GM12878 (cell line): ENCODE data around the gene SLC38A3.

Experiments
- CTCF ChIP-seq, 3 experiments: IDR thresholded peaks in 2 of 3; conservative IDR thresholded peaks in 1 of 3; 2 replicates each; pipeline ENCODE4 v1.5.1; 2011; ENCODE audit warnings: low read depth in 3 of 3, low read length in 3 of 3, mild to moderate bottlenecking in 3 of 3, control low read depth in 2 of 3, moderate library complexity in 2 of 3, inconsistent platforms in 1 of 3, mixed read lengths in 1 of 3; ENCODE audit not compliant: control insufficient read depth in 2 of 3, insufficient read depth in 1 of 3; ENCODE audit errors: extremely low read depth in 1 of 3
- EGR1 ChIP-seq, 2 experiments: IDR thresholded peaks; 1 replicate in 1 of 2; 2 replicates in 1 of 2; pipeline ENCODE4 v1.6.1; 2011 to 2012; ENCODE audit warnings: low read depth in 2 of 2, low read length in 2 of 2, borderline replicate concordance in 1 of 2, mild to moderate bottlenecking in 1 of 2, moderate library complexity in 1 of 2
- ESRRA ChIP-seq: IDR thresholded peaks from 2 replicates; pipeline ENCODE4 v1.6.1; 2012; ENCODE audit warnings: mild to moderate bottlenecking, low read length, improper control_type of control experiment
- FOS ChIP-seq: IDR thresholded peaks from 3 replicates; pipeline ENCODE4 v1.6.1; 2011; ENCODE audit warnings: borderline replicate concordance; ENCODE audit not compliant: insufficient read length; ENCODE audit errors: extremely low read depth
- FOXM1 ChIP-seq: IDR thresholded peaks from 2 replicates; pipeline ENCODE4 v1.6.1; 2012; ENCODE audit warnings: low read depth, mild to moderate bottlenecking, inconsistent platforms, low read length, moderate library complexity
- JUNB ChIP-seq: IDR thresholded peaks from 2 replicates; pipeline ENCODE4 v1.6.1; 2016; ENCODE audit warnings: antibody characterized with exemption, mild to moderate bottlenecking
- NR2C1 ChIP-seq: fragments of 450-650 bp; IDR thresholded peaks from 2 replicates; pipeline ENCODE4 v1.6.1; 2017; ENCODE audit warnings: antibody characterized with exemption, mild to moderate bottlenecking, moderate library complexity
- POLR2A ChIP-seq: IDR thresholded peaks from 2 replicates; pipeline ENCODE4 v1.6.1; 2011; ENCODE audit warnings: low read depth, mild to moderate bottlenecking, low read length
- POLR2AphosphoS5 ChIP-seq: IDR thresholded peaks from 2 replicates; pipeline ENCODE4 v1.6.1; 2011; ENCODE audit warnings: mild to moderate bottlenecking, low read length, inconsistent platforms
- SUZ12 ChIP-seq: fragments of 200-600 bp; sonication (generic); IDR thresholded peaks from one replicate; pipeline ENCODE4 v1.6.1; 2018; ENCODE audit warnings: antibody characterized with exemption, mild to moderate bottlenecking; ENCODE audit not compliant: unreplicated experiment
- ZNF207 ChIP-seq: fragments of 450-650 bp; IDR thresholded peaks from 2 replicates; pipeline ENCODE4 v1.6.1; 2014; ENCODE audit warnings: antibody characterized with exemption, mild to moderate bottlenecking, borderline replicate concordance
- ZNF384 ChIP-seq: IDR thresholded peaks from 2 replicates; pipeline ENCODE4 v1.6.1; 2012; ENCODE audit warnings: low read depth, mild to moderate bottlenecking, low read length, improper control_type of control experiment, borderline replicate concordance
- ZNF622 ChIP-seq: fragments of 450-650 bp; IDR thresholded peaks from 2 replicates; pipeline ENCODE4 v1.6.1; 2017; ENCODE audit warnings: mild to moderate bottlenecking, inconsistent platforms
- TF ChIP-seq, protein P1 (sequence below): fragments of 450-650 bp; formaldehyde crosslinking; IDR thresholded peaks from 2 replicates; pipeline ENCODE4 v1.4.0; 2020; ENCODE audit warnings: mild to moderate bottlenecking, moderate library complexity

GRCh38 chr3:50172626-50173220, 32.3 kb upstream of the SLC38A3 start:
- TF ChIP-seq NR2C1 = no peak
- TF ChIP-seq FOXM1 = no peak
- TF ChIP-seq POLR2A = no peak
- TF ChIP-seq ZNF384 = no peak
- no peak for TF ChIP-seq FOS
- TF ChIP-seq ZNF622 = no peak
- TF ChIP-seq ESRRA = no peak
- no peak for TF ChIP-seq EGR1 (IDR thresholded peaks at IDR 0.05; ENCODE audit: borderline replicate concordance in 1 of 2, low read depth in 2 of 2, low read length in 2 of 2)
- no peak for TF ChIP-seq JUNB
- TF ChIP-seq CTCF (IDR thresholded peaks at IDR 0.05 in 2 of 3, conservative IDR thresholded peaks at IDR 0.05 in 1 of 3; ENCODE audit: control insufficient read depth in 2 of 3, extremely low read depth in 1 of 3, insufficient read depth in 1 of 3, low read depth in 3 of 3, low read length in 3 of 3) = no peak
- TF ChIP-seq, protein P1, sequence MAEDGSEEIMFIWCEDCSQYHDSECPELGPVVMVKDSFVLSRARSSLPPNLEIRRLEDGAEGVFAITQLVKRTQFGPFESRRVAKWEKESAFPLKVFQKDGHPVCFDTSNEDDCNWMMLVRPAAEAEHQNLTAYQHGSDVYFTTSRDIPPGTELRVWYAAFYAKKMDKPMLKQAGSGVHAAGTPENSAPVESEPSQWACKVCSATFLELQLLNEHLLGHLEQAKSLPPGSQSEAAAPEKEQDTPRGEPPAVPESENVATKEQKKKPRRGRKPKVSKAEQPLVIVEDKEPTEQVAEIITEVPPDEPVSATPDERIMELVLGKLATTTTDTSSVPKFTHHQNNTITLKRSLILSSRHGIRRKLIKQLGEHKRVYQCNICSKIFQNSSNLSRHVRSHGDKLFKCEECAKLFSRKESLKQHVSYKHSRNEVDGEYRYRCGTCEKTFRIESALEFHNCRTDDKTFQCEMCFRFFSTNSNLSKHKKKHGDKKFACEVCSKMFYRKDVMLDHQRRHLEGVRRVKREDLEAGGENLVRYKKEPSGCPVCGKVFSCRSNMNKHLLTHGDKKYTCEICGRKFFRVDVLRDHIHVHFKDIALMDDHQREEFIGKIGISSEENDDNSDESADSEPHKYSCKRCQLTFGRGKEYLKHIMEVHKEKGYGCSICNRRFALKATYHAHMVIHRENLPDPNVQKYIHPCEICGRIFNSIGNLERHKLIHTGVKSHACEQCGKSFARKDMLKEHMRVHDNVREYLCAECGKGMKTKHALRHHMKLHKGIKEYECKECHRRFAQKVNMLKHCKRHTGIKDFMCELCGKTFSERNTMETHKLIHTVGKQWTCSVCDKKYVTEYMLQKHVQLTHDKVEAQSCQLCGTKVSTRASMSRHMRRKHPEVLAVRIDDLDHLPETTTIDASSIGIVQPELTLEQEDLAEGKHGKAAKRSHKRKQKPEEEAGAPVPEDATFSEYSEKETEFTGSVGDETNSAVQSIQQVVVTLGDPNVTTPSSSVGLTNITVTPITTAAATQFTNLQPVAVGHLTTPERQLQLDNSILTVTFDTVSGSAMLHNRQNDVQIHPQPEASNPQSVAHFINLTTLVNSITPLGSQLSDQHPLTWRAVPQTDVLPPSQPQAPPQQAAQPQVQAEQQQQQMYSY (CRISPR knock-in tag) = no peak
- TF ChIP-seq SUZ12 = no peak
- TF ChIP-seq POLR2AphosphoS5 = no peak
- TF ChIP-seq ZNF207 = no peak
